HepG2 (cell line): ENCODE results near the gene SLC1A2. TPM values are rescaled to one million over a fixed set of nuclear protein-coding genes. Genes with fewer than 3 reads are reported as not detected.

Experiments used
- ATAC-seq: fragments of 200-7000 bp; cut with Tn5 transposase; 3 replicates; pipeline ENCODE4 v1.9.1; 2020; ENCODE audit warnings: mild to moderate bottlenecking, moderate library complexity
- BruUV-seq: library from RNA; stranded (reverse); fragments of 400-500 nt; replicated peaks from 2 replicates; lab custom pipeline; 2021; lab: Mats Ljungman, UMichigan
- CTCF ChIA-PET: fragments of 300-600 bp; formaldehyde crosslinking; extraction: SDS; loops from one replicate; lab custom pipeline; 2021; ENCODE audit warnings: low total read pairs, inconsistent platforms, low intra/inter-chr PET ratio; lab: Yijun Ruan, JAX
- POLR2A ChIA-PET: fragments of 350-600 bp; sonication (Branson Sonifier 250); formaldehyde crosslinking; loops from one replicate; lab custom pipeline; 2020; ENCODE audit warnings: antibody characterized with exemption, inconsistent platforms; lab: Yijun Ruan, JAX
- DNase-seq: peaks from one replicate; pipeline ENCODE4 v3.0.0-alpha.2; 2015; ENCODE audit warnings: low spot score
- FAIRE-seq: peaks from 3 replicates; lab custom pipeline; 2011; peaks lifted over from hg19 to GRCh38; lab: Jason Lieb, UNC
- H2AFZ ChIP-seq: one replicate; pipeline ENCODE4 v1.6.1; 2011; ENCODE audit warnings: low read length, inconsistent platforms
- H3K27ac ChIP-seq: fragments of 300-600 bp; 3 replicates; pipeline ENCODE4 v1.8.0; 2011; ENCODE audit warnings: mixed run types, mild to moderate bottlenecking, mixed read lengths, low read length, inconsistent platforms; ENCODE audit not compliant: insufficient read depth; ENCODE audit errors: extremely low read length
- H3K27me3 ChIP-seq, 2 experiments: fragments of 200-600 bp in 1 of 2; 2 replicates in 1 of 2; 3 replicates in 1 of 2; pipeline versions ENCODE4 v1.6.0 to v1.8.0; 2011; ENCODE audit warnings: low read length in 2 of 2, mild to moderate bottlenecking in 2 of 2, moderate library complexity in 2 of 2, inconsistent platforms in 1 of 2; ENCODE audit not compliant: insufficient read depth in 2 of 2, control insufficient read depth in 1 of 2
- H3K36me3 ChIP-seq, 2 experiments: fragments of 200-600 bp in 1 of 2; replicated peaks in 1 of 2; 2 replicates in 1 of 2; 3 replicates in 1 of 2; pipeline versions ENCODE4 v1.5.1 to v1.8.0; 2011; ENCODE audit warnings: low read length in 2 of 2, inconsistent platforms in 1 of 2; ENCODE audit not compliant: insufficient read depth in 2 of 2, control insufficient read depth in 1 of 2
- H3K4me1 ChIP-seq: 2 replicates; pipeline ENCODE4 v1.5.1; 2012; ENCODE audit warnings: low read length, inconsistent platforms; ENCODE audit not compliant: insufficient read depth
- H3K4me2 ChIP-seq: 2 replicates; pipeline ENCODE4 v1.6.0; 2011; ENCODE audit warnings: low read depth, low read length, inconsistent platforms
- H3K4me3 ChIP-seq, 3 experiments: fragments of 200-600 bp in 1 of 3; sonication (generic), shearing (Covaris generic) in 1 of 3; replicated peaks in 1 of 3; 2 replicates each; pipeline ENCODE4 v1.5.1; 2011 to 2016; ENCODE audit warnings: low read length in 3 of 3, inconsistent platforms in 2 of 3, low read depth in 2 of 3, mild to moderate bottlenecking in 2 of 3, control low read depth in 1 of 3, mixed read lengths in 1 of 3; ENCODE audit not compliant: insufficient read depth in 1 of 3
- H3K79me2 ChIP-seq: one replicate; pipeline ENCODE4 v1.6.1; 2011; ENCODE audit warnings: low read length, inconsistent platforms; ENCODE audit not compliant: insufficient read depth
- H3K9ac ChIP-seq: 2 replicates; pipeline ENCODE4 v1.6.0; 2011; ENCODE audit warnings: mild to moderate bottlenecking, low read depth, low read length, inconsistent platforms; ENCODE audit not compliant: insufficient read depth
- H3K9me3 ChIP-seq: 2 replicates; pipeline ENCODE4 v1.5.1; 2012; ENCODE audit warnings: mild to moderate bottlenecking, low read length
- H4K20me1 ChIP-seq: 2 replicates; pipeline ENCODE4 v1.6.0; 2011; ENCODE audit warnings: inconsistent platforms, mild to moderate bottlenecking, low read length, moderate library complexity; ENCODE audit not compliant: insufficient read depth
- ARNTL ChIP-seq: sonication (generic); formaldehyde crosslinking; IDR thresholded peaks from 2 replicates; pipeline ENCODE4 v1.4.0; 2020; ENCODE audit warnings: mild to moderate bottlenecking, missing genetic modification reagents
- CHD4 ChIP-seq: fragments of 200-600 bp; sonication (generic); IDR thresholded peaks from 2 replicates; pipeline ENCODE4 v1.7.0; 2017; ENCODE audit warnings: mild to moderate bottlenecking, low read length, borderline replicate concordance
- FOXM1 ChIP-seq: sonication (generic); formaldehyde crosslinking; IDR thresholded peaks from 2 replicates; pipeline ENCODE4 v1.5.0; 2020; ENCODE audit warnings: missing genetic modification reagents
- HES4 ChIP-seq: sonication (generic); formaldehyde crosslinking; IDR thresholded peaks from 2 replicates; pipeline ENCODE4 v1.9.0; 2021; ENCODE audit warnings: mild to moderate bottlenecking, missing genetic modification reagents, borderline replicate concordance
- NFIC ChIP-seq: IDR thresholded peaks from 2 replicates; pipeline ENCODE4 v1.6.1; 2012; ENCODE audit warnings: mild to moderate bottlenecking, low read length, inconsistent platforms
- SRSF4 ChIP-seq: fragments of 200-400 bp; formaldehyde crosslinking; IDR thresholded peaks from one replicate; pipeline ENCODE4 v1.6.1; 2018; ENCODE audit warnings: mild to moderate bottlenecking, low read depth, low read length, moderate library complexity; ENCODE audit not compliant: poor library complexity, severe bottlenecking
- ZNF160 ChIP-seq: sonication (generic); formaldehyde crosslinking; IDR thresholded peaks from 2 replicates; pipeline ENCODE4 v1.8.0; 2022; ENCODE audit warnings: mild to moderate bottlenecking, inconsistent platforms, missing genetic modification reagents
- ZNF543 ChIP-seq: sonication (generic); formaldehyde crosslinking; IDR thresholded peaks from 2 replicates; pipeline ENCODE4 v1.4.0; 2020; ENCODE audit warnings: mild to moderate bottlenecking, missing genetic modification reagents
- ZNF629 ChIP-seq: sonication (generic); formaldehyde crosslinking; conservative IDR thresholded peaks from 2 replicates; pipeline ENCODE4 v1.5.0; 2020; ENCODE audit warnings: missing genetic modification reagents
- WGBS: methylation state at CpG from one replicate; pipeline ENCODE4 v1.1.6; 2017; ENCODE audit warnings: low lambda C conversion rate; 5-methylcytosine and 5-hydroxymethylcytosine counted together
- in situ Hi-C: cut with HindIII; loops from 2 replicates; pipeline ENCODE4 v1.10.0; 2017; ENCODE audit warnings: low pct_unique_long_range_greater_than_20kb; ENCODE audit not compliant: extremely low pct_ligation_motif_present
- intact Hi-C: fragments of 100-400 bp; cut with micrococcal nuclease; formaldehyde crosslinking; loops from one replicate; pipeline ENCODE4 v1.10.0; 2022; ENCODE audit not compliant: unreplicated experiment
- polyA plus RNA-seq, 8 experiments: library from polyadenylated mRNA; depleted of rRNA in 3 of 8; stranded (reverse) in 7 of 8; unstranded in 1 of 8; fragments of >200 nt; fragmentation: Illumina TruSeq in 4 of 8; extraction: Trizol in 4 of 8; gene quantifications; 2 replicates each; pipeline versions ENCODE4 v1.2.1 to v1.2.3, GENCODE V29; 2011 to 2016; ENCODE audit warnings: low read depth in 4 of 8, missing spikeins in 1 of 8, mixed read lengths in 1 of 8; ENCODE audit not compliant: insufficient read depth in 1 of 8
- total RNA-seq, 5 experiments: library from RNA; depleted of rRNA; stranded (reverse); fragments of >200 nt; fragmentation: Illumina TruSeq; extraction: Trizol; gene quantifications; 2 replicates each; pipeline ENCODE4 v1.2.3, GENCODE V29; 2016; ENCODE audit warnings: low read depth in 1 of 5
- TF ChIP-seq, protein P1 (sequence below): sonication (generic); formaldehyde crosslinking; IDR thresholded peaks from 2 replicates; pipeline ENCODE4 v1.4.0; 2020; ENCODE audit warnings: mild to moderate bottlenecking, low read depth, missing genetic modification reagents
- TF ChIP-seq, protein P2 (sequence below): sonication (generic); formaldehyde crosslinking; IDR thresholded peaks from 2 replicates; pipeline ENCODE4 v1.5.1; 2020; ENCODE audit warnings: missing genetic modification reagents, mild to moderate bottlenecking, borderline replicate concordance
- TF ChIP-seq, protein P3 (sequence below): sonication (generic); formaldehyde crosslinking; IDR thresholded peaks from 2 replicates; pipeline ENCODE4 v1.4.0; 2020; ENCODE audit warnings: missing genetic modification reagents

Gene SLC1A2
- total and polyA plus RNA-seq, 2 of the 13 experiments (the other 11 are each of a cell fraction or from before 2014, with no cell fraction given): 23.2 to 43.2 TPM

DNA sequence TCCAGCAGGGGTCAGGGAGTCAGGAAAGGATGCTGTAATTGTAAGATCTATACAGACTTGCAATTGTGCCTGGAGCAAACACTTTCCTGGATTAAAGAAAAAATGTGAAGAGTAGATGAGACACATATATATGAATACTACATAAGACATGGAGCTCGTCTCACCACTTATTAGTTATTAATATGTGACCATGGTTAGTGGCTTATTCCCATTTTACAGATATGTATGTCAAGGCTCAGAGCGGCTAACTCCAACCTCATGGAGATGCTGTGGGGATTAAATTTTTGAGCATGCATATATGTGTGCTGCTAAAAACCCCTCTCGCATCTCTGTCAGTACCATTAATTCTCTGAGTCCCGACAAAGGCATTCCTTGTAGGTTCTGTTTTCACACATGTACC lies 125.7 kb downstream of the SLC1A2 start:
- in situ Hi-C loops (no loop called here), intact Hi-C loops (no loop called here)
- peaks cover 2 to 5% of the 10 kb centered on the region in 2 experiments; a peak in 3 of 5 replicates for H3K36me3 ChIP-seq
- no peak overlapping the region for H3K4me3 ChIP-seq
- H3K27me3 ChIP-seq: no peaks in the 10 kb centered on the region
- H3K4me2 ChIP-seq: no peak overlapping the region
- no peak overlapping the region for H3K27ac ChIP-seq
- POLR2A ChIA-PET: interaction anchor here (0.8 kb wide), 1 partner anchor 10 kb away, joined by 3 read pairs; no protein-coding TSS in a partner anchor
- no peak overlapping the region for H2AFZ ChIP-seq
- TF ChIP-seq ZNF629 (CRISPR knock-in tag) (peak; percentile 59), ARNTL (CRISPR knock-in tag) (no peak), ZNF160 (CRISPR knock-in tag) (no peak)
- TF ChIP-seq, all 625 proteins: peak for 1
- WGBS: 93% methylated on average over 4 of the region's 4 CpGs
- CTCF ChIA-PET: no interaction called here
- Histone ChIP-seq H3K79me2 (no peaks in the 10 kb centered on the region), H3K9me3 (no peaks in the 10 kb centered on the region), H3K9ac (no peak overlapping the region), H3K4me1 (no peaks in the 10 kb centered on the region), H4K20me1 (no peaks in the 10 kb centered on the region)
- no TSS peak for BruUV-seq
- FAIRE-seq (no peak), ATAC-seq (no peak), DNase-seq (no peak)

DNA sequence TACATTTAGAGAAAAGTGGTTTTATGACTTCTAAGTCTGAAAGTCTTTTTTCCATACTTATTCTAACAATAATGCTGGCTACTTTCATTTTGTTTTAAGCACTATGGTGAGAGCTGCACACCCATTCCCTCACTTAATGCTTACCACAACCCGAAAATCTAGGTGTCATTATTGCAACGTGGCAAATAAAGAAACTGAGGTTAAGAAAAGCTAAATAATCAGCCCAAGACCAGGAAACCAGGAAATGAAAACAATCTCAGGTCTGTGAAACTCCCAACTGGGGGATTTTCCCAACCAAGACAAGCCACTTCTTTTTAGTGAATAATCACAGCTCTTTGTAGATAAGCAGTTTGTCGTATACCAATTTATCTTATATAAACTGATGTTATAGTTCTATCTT lies 126.3 kb downstream of the SLC1A2 start:
- no peak for ATAC-seq
- H3K9me3 ChIP-seq: no peaks in the 10 kb centered on the region
- no peak for FAIRE-seq
- no peak overlapping the region for H3K4me3 ChIP-seq
- WGBS: 89% methylated on average over 3 of the region's 3 CpGs
- in situ Hi-C loops: no loop called here
- no peaks in the 10 kb centered on the region for H3K79me2 ChIP-seq
- no peaks in the 10 kb centered on the region for H3K4me1 ChIP-seq
- ChIA-PET CTCF (no interaction called here), POLR2A (no interaction called here)
- intact Hi-C loops: no loop called here
- no peak overlapping the region for H2AFZ ChIP-seq
- H3K27me3 ChIP-seq: no peaks in the 10 kb centered on the region
- DNase-seq: no peak
- TF ChIP-seq, protein P1, sequence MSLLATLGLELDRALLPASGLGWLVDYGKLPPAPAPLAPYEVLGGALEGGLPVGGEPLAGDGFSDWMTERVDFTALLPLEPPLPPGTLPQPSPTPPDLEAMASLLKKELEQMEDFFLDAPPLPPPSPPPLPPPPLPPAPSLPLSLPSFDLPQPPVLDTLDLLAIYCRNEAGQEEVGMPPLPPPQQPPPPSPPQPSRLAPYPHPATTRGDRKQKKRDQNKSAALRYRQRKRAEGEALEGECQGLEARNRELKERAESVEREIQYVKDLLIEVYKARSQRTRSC (CRISPR knock-in tag): no peak
- TF ChIP-seq FOXM1 (CRISPR knock-in tag): no peak
- no peak for TF ChIP-seq CHD4
- TF ChIP-seq, protein P2, sequence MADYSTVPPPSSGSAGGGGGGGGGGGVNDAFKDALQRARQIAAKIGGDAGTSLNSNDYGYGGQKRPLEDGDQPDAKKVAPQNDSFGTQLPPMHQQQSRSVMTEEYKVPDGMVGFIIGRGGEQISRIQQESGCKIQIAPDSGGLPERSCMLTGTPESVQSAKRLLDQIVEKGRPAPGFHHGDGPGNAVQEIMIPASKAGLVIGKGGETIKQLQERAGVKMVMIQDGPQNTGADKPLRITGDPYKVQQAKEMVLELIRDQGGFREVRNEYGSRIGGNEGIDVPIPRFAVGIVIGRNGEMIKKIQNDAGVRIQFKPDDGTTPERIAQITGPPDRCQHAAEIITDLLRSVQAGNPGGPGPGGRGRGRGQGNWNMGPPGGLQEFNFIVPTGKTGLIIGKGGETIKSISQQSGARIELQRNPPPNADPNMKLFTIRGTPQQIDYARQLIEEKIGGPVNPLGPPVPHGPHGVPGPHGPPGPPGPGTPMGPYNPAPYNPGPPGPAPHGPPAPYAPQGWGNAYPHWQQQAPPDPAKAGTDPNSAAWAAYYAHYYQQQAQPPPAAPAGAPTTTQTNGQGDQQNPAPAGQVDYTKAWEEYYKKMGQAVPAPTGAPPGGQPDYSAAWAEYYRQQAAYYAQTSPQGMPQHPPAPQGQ (CRISPR knock-in tag): no peak
- no peak for TF ChIP-seq SRSF4
- no peak for TF ChIP-seq HES4
- TF ChIP-seq ZNF543 (CRISPR knock-in tag): no peak
- no peak for TF ChIP-seq NFIC
- TF ChIP-seq, protein P3, sequence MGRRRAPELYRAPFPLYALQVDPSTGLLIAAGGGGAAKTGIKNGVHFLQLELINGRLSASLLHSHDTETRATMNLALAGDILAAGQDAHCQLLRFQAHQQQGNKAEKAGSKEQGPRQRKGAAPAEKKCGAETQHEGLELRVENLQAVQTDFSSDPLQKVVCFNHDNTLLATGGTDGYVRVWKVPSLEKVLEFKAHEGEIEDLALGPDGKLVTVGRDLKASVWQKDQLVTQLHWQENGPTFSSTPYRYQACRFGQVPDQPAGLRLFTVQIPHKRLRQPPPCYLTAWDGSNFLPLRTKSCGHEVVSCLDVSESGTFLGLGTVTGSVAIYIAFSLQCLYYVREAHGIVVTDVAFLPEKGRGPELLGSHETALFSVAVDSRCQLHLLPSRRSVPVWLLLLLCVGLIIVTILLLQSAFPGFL (CRISPR knock-in tag): no peak
- BruUV-seq: no TSS peak
- H3K9ac ChIP-seq: no peak overlapping the region
- H3K36me3 ChIP-seq: peaks cover 2 to 5% of the 10 kb centered on the region in 2 experiments; a peak in 2 of 5 replicates
- no peak overlapping the region for H3K27ac ChIP-seq
- no peaks in the 10 kb centered on the region for H4K20me1 ChIP-seq
- no peak overlapping the region for H3K4me2 ChIP-seq
